ENCODE results near the gene FUT7.

Gene FUT7

GRCh38 chr9:137021568-137021978, 10.3 kb downstream of the FUT7 start:
- TF ChIP-seq, protein P1, sequence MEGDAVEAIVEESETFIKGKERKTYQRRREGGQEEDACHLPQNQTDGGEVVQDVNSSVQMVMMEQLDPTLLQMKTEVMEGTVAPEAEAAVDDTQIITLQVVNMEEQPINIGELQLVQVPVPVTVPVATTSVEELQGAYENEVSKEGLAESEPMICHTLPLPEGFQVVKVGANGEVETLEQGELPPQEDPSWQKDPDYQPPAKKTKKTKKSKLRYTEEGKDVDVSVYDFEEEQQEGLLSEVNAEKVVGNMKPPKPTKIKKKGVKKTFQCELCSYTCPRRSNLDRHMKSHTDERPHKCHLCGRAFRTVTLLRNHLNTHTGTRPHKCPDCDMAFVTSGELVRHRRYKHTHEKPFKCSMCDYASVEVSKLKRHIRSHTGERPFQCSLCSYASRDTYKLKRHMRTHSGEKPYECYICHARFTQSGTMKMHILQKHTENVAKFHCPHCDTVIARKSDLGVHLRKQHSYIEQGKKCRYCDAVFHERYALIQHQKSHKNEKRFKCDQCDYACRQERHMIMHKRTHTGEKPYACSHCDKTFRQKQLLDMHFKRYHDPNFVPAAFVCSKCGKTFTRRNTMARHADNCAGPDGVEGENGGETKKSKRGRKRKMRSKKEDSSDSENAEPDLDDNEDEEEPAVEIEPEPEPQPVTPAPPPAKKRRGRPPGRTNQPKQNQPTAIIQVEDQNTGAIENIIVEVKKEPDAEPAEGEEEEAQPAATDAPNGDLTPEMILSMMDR (IDR thresholded peaks at IDR 0.05; ENCODE audit: extremely low read depth, missing control alignments), result no peak
- DNase-seq (ENCODE audit: low spot score), result no peak

DNA sequence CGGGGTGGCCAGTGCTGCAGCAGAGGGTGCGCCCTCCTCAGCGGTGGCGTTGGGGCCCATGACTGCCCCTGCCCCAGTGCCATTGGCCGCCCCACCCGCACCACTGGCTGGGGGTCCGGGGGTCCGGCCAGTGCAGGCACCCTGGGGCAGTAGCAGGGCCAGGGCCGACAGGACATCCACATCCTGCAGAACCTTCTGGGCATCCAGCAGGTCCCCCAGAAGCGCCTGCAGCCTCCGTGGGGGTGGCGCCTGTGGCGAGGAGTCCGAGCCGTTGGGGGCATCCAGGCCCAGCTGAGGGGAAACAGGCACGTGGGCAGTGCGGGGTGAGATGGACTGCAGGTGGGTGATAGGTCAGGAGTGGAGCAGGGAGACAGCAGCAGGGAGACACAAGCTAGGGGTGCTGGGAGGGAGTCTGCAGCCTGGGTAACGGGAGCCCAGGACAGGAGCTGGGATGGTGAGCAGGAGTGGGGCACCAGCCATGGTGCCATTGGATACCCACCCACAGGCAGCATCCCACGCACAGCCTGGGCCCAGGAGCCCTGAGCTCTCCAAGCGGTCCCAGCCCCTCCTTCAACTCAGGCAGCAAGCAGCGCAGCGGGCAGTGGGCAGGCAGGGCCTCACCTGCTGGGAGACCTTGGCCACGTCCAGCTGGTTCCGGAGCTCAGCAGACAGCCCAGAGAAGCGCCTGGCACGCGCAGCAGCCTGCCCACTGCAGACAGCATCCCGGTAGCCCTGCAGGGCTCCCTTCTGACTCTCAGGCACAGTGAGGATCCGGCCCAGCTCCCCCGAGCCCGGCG, 10.9 kb downstream of the FUT7 start:
- TF ChIP-seq, protein P1 (IDR thresholded peaks at IDR 0.05; ENCODE audit: extremely low read depth, missing control alignments), result no peak
- no peak for DNase-seq (ENCODE audit: low spot score)

DNA sequence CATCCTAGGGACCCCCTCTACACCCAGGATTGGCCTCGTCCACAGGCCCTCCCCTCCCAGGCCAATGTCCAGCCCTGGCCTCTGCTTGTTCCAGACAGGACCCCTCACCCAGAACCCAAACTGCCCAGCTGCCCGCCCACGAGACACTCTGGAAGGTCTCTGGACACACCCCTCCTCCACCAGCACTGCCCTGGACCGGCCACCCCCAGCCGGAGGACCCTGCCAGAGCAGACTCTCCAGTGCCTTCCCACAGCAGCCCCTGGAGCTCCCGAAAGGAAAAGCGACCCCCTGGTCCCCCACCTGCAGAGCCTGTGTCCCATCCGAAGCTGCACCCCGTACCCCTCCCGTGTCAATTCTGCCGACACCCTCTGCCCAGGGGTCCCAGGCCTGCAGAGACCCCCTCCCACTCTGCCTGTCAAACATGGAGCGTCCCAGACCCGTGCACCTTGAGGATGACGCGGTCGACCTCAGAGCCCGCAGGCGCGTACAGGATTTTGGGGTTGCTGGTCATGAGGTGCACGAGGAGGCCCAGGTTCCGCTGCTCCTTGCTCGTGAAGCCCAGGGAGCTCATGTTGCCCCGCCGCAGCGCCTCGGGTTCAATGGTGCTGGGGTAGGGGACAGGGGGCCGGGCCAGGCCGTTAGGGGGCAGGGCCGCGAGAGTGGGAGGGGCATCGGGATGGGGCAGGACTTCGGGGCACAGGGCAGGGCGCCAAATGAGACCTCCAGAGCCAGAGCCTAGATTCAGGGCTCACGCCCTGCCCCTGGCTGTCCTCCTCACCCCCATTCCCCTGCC, 11.8 kb downstream of the FUT7 start:
- no peak for DNase-seq (ENCODE audit: low spot score)
- TF ChIP-seq, protein P1 (IDR thresholded peaks at IDR 0.05; ENCODE audit: extremely low read depth, missing control alignments), result no peak

- no peak for DNase-seq (ENCODE audit: low spot score)
- TF ChIP-seq, protein P1 (IDR thresholded peaks at IDR 0.05; ENCODE audit: extremely low read depth, missing control alignments), result no peak
Measured at GRCh38 chr9:137018761-137019559, 12.9 kb downstream of the FUT7 start.

GRCh38 chr9:137017791-137018497, 13.9 kb downstream of the FUT7 start:
- DNase-seq (ENCODE audit: low spot score), result no peak
- TF ChIP-seq, protein P1 (IDR thresholded peaks at IDR 0.05; ENCODE audit: extremely low read depth, missing control alignments), result no peak

DNA sequence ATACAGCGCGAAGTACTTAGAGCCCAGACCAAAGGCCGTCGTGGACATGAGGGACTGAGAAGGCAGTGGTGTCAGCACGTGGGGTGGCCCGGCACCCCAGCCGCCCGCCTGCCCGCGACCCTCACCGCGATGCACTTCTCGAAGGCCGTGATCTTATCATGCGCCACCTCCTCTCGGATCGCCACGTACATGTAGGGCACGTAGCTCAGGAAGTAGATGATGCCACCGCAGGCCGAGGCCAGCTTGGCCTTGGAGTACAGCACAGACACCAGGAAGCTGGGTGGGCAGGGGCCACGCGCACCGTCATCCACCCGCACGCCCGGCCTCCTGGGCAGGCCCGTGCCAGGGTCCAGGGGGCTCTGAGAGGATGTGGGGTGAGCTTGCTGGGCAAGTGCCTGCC, 14.8 kb downstream of the FUT7 start:
- TF ChIP-seq, protein P1 (IDR thresholded peaks at IDR 0.05; ENCODE audit: extremely low read depth, missing control alignments), result no peak
- no peak for DNase-seq (ENCODE audit: low spot score)

All from GM20000 (cell line).